Calu3 (cell line): ENCODE results near the gene PLEKHG5. TPM values are rescaled to one million over a fixed set of nuclear protein-coding genes. Genes with fewer than 3 reads are reported as not detected.
"Not testable (repeated sequence)": the region's sequence is repeated elsewhere in the genome, so short reads cannot be mapped to it uniquely, and the experiment has no call there.

Experiments
- BruUV-seq: library from RNA; stranded (reverse); fragments of 400-500 nt; replicated peaks from 2 replicates; lab custom pipeline; 2021; lab: Mats Ljungman, UMichigan
- CTCF ChIA-PET: fragments of 300-600 bp; sonication (Branson Sonifier 250); formaldehyde crosslinking; loops from one replicate; lab custom pipeline; 2022; ENCODE audit warnings: antibody characterized with exemption; lab: Charles Lee
- DNase-seq: peaks from one replicate; pipeline ENCODE4 v3.0.0; 2022
- H3K27ac Mint-ChIP-seq: one replicate; pipeline ENCODE4 v1.8.0; 2022; ENCODE audit warnings: mixed read lengths; ENCODE audit not compliant: unreplicated experiment
- H3K27me3 Mint-ChIP-seq: one replicate; pipeline ENCODE4 v1.8.0; 2022; ENCODE audit warnings: mixed read lengths; ENCODE audit not compliant: unreplicated experiment
- H3K36me3 Mint-ChIP-seq: one replicate; pipeline ENCODE4 v1.8.0; 2022; ENCODE audit warnings: mild to moderate bottlenecking, moderate library complexity, mixed read lengths; ENCODE audit not compliant: insufficient read depth, unreplicated experiment
- H3K4me1 Mint-ChIP-seq: one replicate; pipeline ENCODE4 v1.8.0; 2022; ENCODE audit warnings: mild to moderate bottlenecking, low read depth, mixed read lengths; ENCODE audit not compliant: unreplicated experiment
- H3K4me3 Mint-ChIP-seq: one replicate; pipeline ENCODE4 v1.8.0; 2022; ENCODE audit warnings: mild to moderate bottlenecking, low read depth, moderate library complexity, mixed read lengths; ENCODE audit not compliant: unreplicated experiment
- H3K9me3 Mint-ChIP-seq: one replicate; pipeline ENCODE4 v1.8.0; 2022; ENCODE audit warnings: low read depth, mixed read lengths; ENCODE audit not compliant: unreplicated experiment
- CTCF ChIP-seq: fragments of 200-600 bp; IDR thresholded peaks from one replicate; pipeline ENCODE4 v1.8.0; 2022; ENCODE audit warnings: antibody characterized with exemption; ENCODE audit not compliant: unreplicated experiment
- intact Hi-C: fragments of 100-400 bp; cut with micrococcal nuclease; formaldehyde crosslinking; loops from one replicate; pipeline ENCODE4 v1.10.0; 2022; ENCODE audit not compliant: unreplicated experiment
- total RNA-seq: library from RNA; stranded (reverse); gene quantifications from 2 replicates; pipeline ENCODE4 v1.2.3, GENCODE V29; 2022

The PLEKHG5 gene
- total RNA-seq, 1 experiment from 2014 or later = 5.1 TPM

DNA sequence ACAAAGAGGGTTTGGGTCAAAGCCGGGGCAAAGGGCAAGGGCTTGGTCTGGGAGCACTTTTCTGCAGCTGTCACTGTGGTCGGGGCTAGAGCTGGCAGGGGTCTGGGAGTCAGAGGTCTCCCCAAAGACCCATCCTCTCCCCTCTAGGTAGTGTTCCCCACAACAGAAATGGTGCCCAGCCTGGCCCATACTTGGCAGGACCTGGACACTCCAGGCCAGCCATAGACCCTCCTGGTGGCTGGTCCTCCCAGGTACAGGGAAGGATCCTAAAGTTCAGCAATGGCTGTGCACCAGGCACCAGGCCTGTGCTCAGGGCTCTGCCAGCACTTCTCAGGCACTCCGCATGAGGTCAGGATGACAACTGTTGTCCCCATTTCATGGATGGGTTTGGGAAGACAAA, 55.9 kb downstream of the PLEKHG5 start:
- H3K4me3 Mint-ChIP-seq = no peak overlapping the region
- CTCF ChIA-PET = interaction anchor here (0.6 kb wide), 2 partner anchors 9 to 230 kb away, joined by 3 read pairs; no protein-coding TSS in a partner anchor
- intact Hi-C loops = loop anchor here (5.0 kb wide), 1 partner anchor 188 kb away; no protein-coding TSS in a partner anchor
- no peaks in the 10 kb centered on the region for H3K4me1 Mint-ChIP-seq
- TF ChIP-seq CTCF = no peak
- no peaks in the 10 kb centered on the region for H3K9me3 Mint-ChIP-seq
- no TSS peak for BruUV-seq
- DNase-seq = no peak
- H3K27ac Mint-ChIP-seq = no peak overlapping the region
- no peaks in the 10 kb centered on the region for H3K36me3 Mint-ChIP-seq
- peaks cover 53% of the 10 kb centered on the region for H3K27me3 Mint-ChIP-seq

GRCh38 chr1:6435129-6435528, 56.3 kb downstream of the PLEKHG5 start:
- CTCF ChIA-PET = interaction anchor here (0.6 kb wide), 2 partner anchors 9 to 230 kb away, joined by 3 read pairs; no protein-coding TSS in a partner anchor
- Mint-ChIP-seq H3K27me3 (peaks cover 57% of the 10 kb centered on the region), H3K4me3 (no peak overlapping the region), H3K27ac (no peak overlapping the region), H3K36me3 (no peaks in the 10 kb centered on the region), H3K4me1 (no peaks in the 10 kb centered on the region), H3K9me3 (no peaks in the 10 kb centered on the region)
- intact Hi-C loops = loop anchor here (5.0 kb wide), 1 partner anchor 188 kb away; no protein-coding TSS in a partner anchor
- BruUV-seq = no TSS peak
- no peak for TF ChIP-seq CTCF
- no peak for DNase-seq

GRCh38 chr1:6434186-6434585, 57.3 kb downstream of the PLEKHG5 start:
- no peak for TF ChIP-seq CTCF
- H3K27me3 Mint-ChIP-seq = peaks cover 51% of the 10 kb centered on the region
- BruUV-seq = no TSS peak
- H3K4me1 Mint-ChIP-seq = no peaks in the 10 kb centered on the region
- intact Hi-C loops = no loop called here
- CTCF ChIA-PET = no interaction called here
- H3K9me3 Mint-ChIP-seq = no peaks in the 10 kb centered on the region
- no peaks in the 10 kb centered on the region for H3K36me3 Mint-ChIP-seq
- H3K27ac Mint-ChIP-seq = no peak overlapping the region
- H3K4me3 Mint-ChIP-seq = no peak overlapping the region
- DNase-seq = no peak

GRCh38 chr1:6431645-6432579, 59.6 kb downstream of the PLEKHG5 start:
- H3K4me1 Mint-ChIP-seq, BruUV-seq: not testable (repeated sequence)

GRCh38 chr1:6429660-6430411, 61.6 kb downstream of the PLEKHG5 start:
- DNase-seq, H3K36me3 Mint-ChIP-seq, H3K4me1 Mint-ChIP-seq, H3K9me3 Mint-ChIP-seq, H3K27ac Mint-ChIP-seq, BruUV-seq, intact Hi-C loops, H3K4me3 Mint-ChIP-seq: not testable (repeated sequence)
- H3K27me3 Mint-ChIP-seq = peaks cover 33% of the 10 kb centered on the region
- CTCF ChIA-PET = interaction anchor here (0.5 kb wide), 1 partner anchor 21 kb away, joined by 12 read pairs; no protein-coding TSS in a partner anchor

More at GRCh38 chr1:6431645-6432579, 59.6 kb downstream of the PLEKHG5 start:
- H3K9me3 Mint-ChIP-seq, intact Hi-C loops, H3K36me3 Mint-ChIP-seq, H3K27ac Mint-ChIP-seq, H3K4me3 Mint-ChIP-seq, DNase-seq: not testable (repeated sequence)
- CTCF ChIA-PET = interaction anchor here (0.7 kb wide), 1 partner anchor 10 kb away, joined by 5 read pairs; no protein-coding TSS in a partner anchor
- H3K27me3 Mint-ChIP-seq = peaks cover 38% of the 10 kb centered on the region

DNA sequence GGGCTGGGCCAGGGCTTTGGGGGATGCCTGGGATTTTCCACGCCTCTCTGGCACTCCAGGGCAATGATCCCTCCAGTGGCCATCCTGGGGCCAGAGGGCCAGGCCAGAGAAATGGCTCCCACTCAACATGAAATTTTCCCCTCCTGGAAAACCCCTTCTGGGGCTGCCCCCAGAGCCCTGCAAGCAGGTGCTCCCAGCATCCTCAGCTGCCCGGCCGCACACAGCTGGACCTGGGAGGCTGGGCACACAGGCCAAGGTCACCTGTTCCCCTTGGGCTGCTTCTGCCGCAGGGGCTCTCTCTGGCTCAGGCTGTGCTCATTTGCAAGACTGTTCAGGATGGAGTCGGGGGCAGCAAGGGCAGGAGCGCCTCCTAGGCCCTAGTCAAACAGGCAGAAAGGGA, 63.0 kb downstream of the PLEKHG5 start:
- H3K27ac Mint-ChIP-seq, H3K36me3 Mint-ChIP-seq, CTCF ChIA-PET, H3K9me3 Mint-ChIP-seq, H3K4me3 Mint-ChIP-seq, BruUV-seq, H3K4me1 Mint-ChIP-seq, intact Hi-C loops, DNase-seq: not testable (repeated sequence)
- H3K27me3 Mint-ChIP-seq = peaks cover 32% of the 10 kb centered on the region
